CMK (cell line): ENCODE measurements around the gene FUNDC1.

Source experiments
- DNase-seq: peaks from one replicate; pipeline ENCODE4 v3.0.0-alpha.2; 2010; ENCODE audit warnings: low read depth

Gene FUNDC1

GRCh38 chrX:44480591-44480990 is 62.1 kb downstream of the FUNDC1 start:
- no peak for DNase-seq

GRCh38 chrX:44474410-44474809 is 68.2 kb downstream of the FUNDC1 start:
- no peak for DNase-seq
